Sigmoid colon (tissue), 4 donors: ENCODE data around the gene IGF2BP3.

Experiments used
- CTCF ChIP-seq, 4 experiments: fragments of 450-650 bp in 3 of 4; fragments of 200-600 bp in 1 of 4; IDR thresholded peaks; one replicate each; pipeline ENCODE4 v1.5.1; 2016 to 2019; ENCODE audit warnings: antibody characterized with exemption in 4 of 4, mild to moderate bottlenecking in 3 of 4, moderate library complexity in 2 of 4
- EP300 ChIP-seq, 4 donors: sonication (generic); formaldehyde crosslinking; IDR thresholded peaks; one replicate each; pipeline ENCODE4 v1.6.1; 2017; ENCODE audit warnings: antibody characterized with exemption in 4 of 4
- POLR2A ChIP-seq, 2 donors: fragments of 450-650 bp; IDR thresholded peaks; one replicate each; pipeline ENCODE4 v1.6.1; 2016; ENCODE audit warnings: antibody characterized with exemption in 2 of 2, mild to moderate bottlenecking in 2 of 2, moderate library complexity in 2 of 2
- POLR2AphosphoS5 ChIP-seq, 4 donors: sonication (generic); formaldehyde crosslinking; IDR thresholded peaks; one replicate each; pipeline ENCODE4 v1.6.1; 2017; ENCODE audit warnings: antibody characterized with exemption in 4 of 4

- TF ChIP-seq EP300 (IDR thresholded peaks at IDR 0.05) (no peak), CTCF (IDR thresholded peaks at IDR 0.05) (no peak), POLR2AphosphoS5 (IDR thresholded peaks at IDR 0.05) (no peak), POLR2A (IDR thresholded peaks at IDR 0.05) (no peak)
Measured at GRCh38 chr7:23380961-23381360, 89.3 kb downstream of the IGF2BP3 start.
